RWPE2 (cell line): Measurements from ENCODE around the gene CASTOR1.

Experiments
- ATAC-seq: fragments of 200-7000 bp; cut with Tn5 transposase; 3 replicates; pipeline ENCODE4 v1.9.1; 2021; ENCODE audit warnings: low read depth
- DNase-seq: peaks from one replicate; pipeline ENCODE4 v3.0.0-alpha.2; 2020; ENCODE audit warnings: low spot score
- H3K27ac ChIP-seq: fragments of 450-650 bp; 2 replicates; pipeline ENCODE4 v1.5.1; 2017; ENCODE audit warnings: mild to moderate bottlenecking; ENCODE audit not compliant: poor library complexity, severe bottlenecking
- H3K27me3 ChIP-seq: fragments of 250-450 bp; sonication (Bioruptor Pico); 2 replicates; pipeline ENCODE4 v1.5.1; 2021; ENCODE audit warnings: mild to moderate bottlenecking, moderate library complexity; ENCODE audit not compliant: insufficient read depth, poor library complexity, severe bottlenecking
- H3K36me3 ChIP-seq: fragments of 250-450 bp; sonication (Bioruptor Pico); 2 replicates; pipeline ENCODE4 v1.5.1; 2020; ENCODE audit warnings: low read depth, mild to moderate bottlenecking, moderate library complexity
- H3K4me1 ChIP-seq: fragments of 250-450 bp; sonication (Bioruptor Pico); 2 replicates; pipeline ENCODE4 v1.5.1; 2021; ENCODE audit warnings: mild to moderate bottlenecking, moderate library complexity; ENCODE audit not compliant: insufficient read depth, poor library complexity, severe bottlenecking
- H3K4me3 ChIP-seq: fragments of 250-450 bp; sonication (Bioruptor Pico); 2 replicates; pipeline ENCODE4 v1.5.1; 2021; ENCODE audit warnings: mild to moderate bottlenecking, moderate library complexity; ENCODE audit not compliant: severe bottlenecking
- H3K9me3 ChIP-seq: fragments of 250-450 bp; sonication (Bioruptor Pico); 2 replicates; pipeline ENCODE4 v1.5.1; 2021; ENCODE audit warnings: mild to moderate bottlenecking, moderate library complexity; ENCODE audit not compliant: severe bottlenecking
- TF ChIP-seq, protein P1 (sequence below): fragments of 450-650 bp; IDR thresholded peaks from one replicate; pipeline ENCODE4 v1.5.1; 2017; ENCODE audit warnings: mild to moderate bottlenecking, moderate library complexity; ENCODE audit not compliant: poor library complexity, severe bottlenecking

Gene CASTOR1

DNA sequence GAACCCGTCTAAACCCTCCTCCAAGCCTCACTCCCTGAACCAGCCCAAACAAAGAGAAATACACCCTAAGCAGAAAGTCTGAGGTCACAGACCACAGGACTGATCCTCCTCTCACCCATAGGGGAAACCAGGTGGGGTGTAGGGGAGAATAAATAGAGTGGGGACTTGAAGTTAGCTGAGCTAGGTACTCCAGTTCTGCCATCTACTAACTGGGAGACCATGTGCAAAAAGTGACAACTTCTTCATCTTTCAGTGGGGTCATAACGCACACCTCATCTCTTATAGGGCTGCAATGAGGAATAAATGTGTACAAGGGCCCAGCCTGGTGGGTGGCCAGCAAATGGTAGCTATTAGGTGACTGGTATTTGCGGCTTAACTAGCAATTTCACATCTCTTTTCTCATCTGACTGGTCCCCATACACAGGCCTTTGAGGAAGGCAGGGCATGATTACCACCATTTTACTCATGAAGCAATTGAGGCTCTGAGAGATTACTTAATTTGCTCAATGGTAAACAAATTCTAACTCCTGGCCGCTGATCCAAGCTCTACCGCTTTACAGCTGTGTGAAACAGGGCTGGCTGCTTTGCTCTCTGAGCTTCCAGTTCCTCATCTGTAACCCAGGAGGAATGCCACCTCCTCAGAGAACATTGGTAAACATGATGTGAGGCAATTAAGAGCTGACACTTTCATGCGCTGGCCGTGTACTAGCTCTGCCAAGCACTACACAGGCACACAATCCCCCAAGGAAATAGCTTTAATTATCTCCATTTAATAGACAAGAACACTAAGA lies 20.8 kb upstream of the CASTOR1 start:
- Histone ChIP-seq H3K4me1 (peaks cover 44% of the 10 kb centered on the region), H3K27ac (no peak overlapping the region), H3K4me3 (no peak overlapping the region), H3K27me3 (no peaks in the 10 kb centered on the region), H3K36me3 (no peaks in the 10 kb centered on the region), H3K9me3 (no peaks in the 10 kb centered on the region)
- DNase-seq: no peak
- TF ChIP-seq, protein P1, sequence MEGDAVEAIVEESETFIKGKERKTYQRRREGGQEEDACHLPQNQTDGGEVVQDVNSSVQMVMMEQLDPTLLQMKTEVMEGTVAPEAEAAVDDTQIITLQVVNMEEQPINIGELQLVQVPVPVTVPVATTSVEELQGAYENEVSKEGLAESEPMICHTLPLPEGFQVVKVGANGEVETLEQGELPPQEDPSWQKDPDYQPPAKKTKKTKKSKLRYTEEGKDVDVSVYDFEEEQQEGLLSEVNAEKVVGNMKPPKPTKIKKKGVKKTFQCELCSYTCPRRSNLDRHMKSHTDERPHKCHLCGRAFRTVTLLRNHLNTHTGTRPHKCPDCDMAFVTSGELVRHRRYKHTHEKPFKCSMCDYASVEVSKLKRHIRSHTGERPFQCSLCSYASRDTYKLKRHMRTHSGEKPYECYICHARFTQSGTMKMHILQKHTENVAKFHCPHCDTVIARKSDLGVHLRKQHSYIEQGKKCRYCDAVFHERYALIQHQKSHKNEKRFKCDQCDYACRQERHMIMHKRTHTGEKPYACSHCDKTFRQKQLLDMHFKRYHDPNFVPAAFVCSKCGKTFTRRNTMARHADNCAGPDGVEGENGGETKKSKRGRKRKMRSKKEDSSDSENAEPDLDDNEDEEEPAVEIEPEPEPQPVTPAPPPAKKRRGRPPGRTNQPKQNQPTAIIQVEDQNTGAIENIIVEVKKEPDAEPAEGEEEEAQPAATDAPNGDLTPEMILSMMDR: no peak
- ATAC-seq: no peak

DNA sequence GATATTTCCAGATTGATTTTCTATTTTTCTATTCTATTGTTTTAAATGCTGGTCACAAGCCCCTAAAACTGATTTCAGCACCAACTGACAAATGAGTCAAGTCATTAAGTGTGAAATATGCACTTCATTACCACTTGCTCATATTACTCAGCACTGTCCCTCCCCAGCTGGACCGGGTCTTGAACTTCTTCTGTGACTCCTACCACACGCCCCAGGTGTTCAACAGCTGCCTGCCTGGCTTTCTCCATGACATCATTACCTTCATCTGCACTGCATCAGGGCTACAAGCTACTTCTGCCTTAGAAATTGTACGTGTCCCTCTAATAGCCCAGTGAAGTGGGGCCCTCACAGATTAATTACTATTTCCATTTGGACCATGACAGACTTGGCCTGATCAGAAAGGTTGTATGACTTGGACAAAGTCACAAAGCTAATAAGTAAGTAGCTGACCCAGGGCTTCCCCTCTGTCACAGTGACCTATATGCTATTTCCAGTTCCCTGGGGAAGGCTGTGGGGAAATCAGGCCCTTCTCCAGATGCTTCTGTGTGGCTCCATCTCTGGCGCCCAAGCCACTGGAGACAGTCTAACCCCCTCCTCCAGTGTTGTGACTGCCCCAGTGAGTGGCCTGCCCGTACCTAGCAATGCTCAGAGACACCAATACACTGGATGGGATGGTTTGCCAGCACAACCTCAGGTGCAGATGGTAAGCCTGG lies 19.4 kb upstream of the CASTOR1 start:
- Histone ChIP-seq H3K36me3 (peaks cover 3% of the 10 kb centered on the region), H3K27me3 (no peaks in the 10 kb centered on the region), H3K27ac (no peak overlapping the region), H3K4me3 (no peak overlapping the region), H3K9me3 (no peaks in the 10 kb centered on the region), H3K4me1 (peaks cover 52% of the 10 kb centered on the region)
- ATAC-seq (no peak), DNase-seq (no peak)
- TF ChIP-seq, protein P1: no peak

DNA sequence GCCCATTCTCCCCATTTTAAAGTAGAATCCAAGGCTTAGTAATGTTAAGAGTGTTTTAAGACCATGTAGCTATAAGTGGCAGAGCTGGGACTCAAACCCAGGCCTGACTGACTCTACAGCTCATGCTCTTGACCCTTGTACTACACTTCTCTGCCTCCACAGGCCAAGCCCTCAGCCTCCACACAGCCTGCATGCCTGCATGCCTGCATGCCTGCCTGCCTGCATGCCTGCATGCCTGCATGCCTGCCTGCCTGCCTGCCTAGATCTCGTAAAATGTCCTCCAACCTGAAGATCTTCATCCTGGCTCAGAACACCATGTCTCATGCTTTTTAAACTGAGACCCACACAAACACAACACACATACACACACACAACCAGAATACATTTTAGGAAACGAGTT lies 18.8 kb upstream of the CASTOR1 start:
- DNase-seq: no peak
- Histone ChIP-seq H3K9me3 (no peaks in the 10 kb centered on the region), H3K27ac (no peak overlapping the region), H3K36me3 (peaks cover 5% of the 10 kb centered on the region), H3K27me3 (no peaks in the 10 kb centered on the region), H3K4me1 (peaks cover 51% of the 10 kb centered on the region), H3K4me3 (no peak overlapping the region)
- TF ChIP-seq, protein P1: no peak
- no peak for ATAC-seq

DNA sequence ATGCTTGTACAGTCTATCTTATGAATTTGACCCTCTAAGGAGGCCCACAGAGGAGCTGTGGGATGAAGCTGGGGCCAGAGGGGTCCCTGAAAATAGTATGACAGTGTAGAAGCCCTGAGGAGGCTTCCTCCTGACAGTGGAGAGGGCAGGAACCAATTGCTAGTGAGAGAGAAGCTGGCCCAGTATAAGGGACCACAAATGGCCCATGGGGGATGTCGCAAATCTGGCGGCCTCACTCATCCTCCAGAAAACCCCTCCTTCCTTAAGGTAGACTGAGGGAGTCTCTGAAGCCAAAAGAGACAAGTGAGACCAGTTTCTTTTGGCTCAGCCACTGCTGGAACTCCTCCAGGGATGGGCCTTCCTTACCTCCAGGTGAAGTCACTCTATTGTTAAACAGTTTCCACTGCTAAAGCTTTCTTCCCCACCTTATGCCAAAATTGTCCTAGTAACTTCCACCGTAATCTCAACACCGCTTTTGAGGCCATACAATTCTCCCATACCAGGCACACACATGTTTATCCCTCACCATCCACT lies 17.8 kb upstream of the CASTOR1 start:
- TF ChIP-seq, protein P1: no peak
- Histone ChIP-seq H3K36me3 (peaks cover 7% of the 10 kb centered on the region), H3K27me3 (no peaks in the 10 kb centered on the region), H3K4me1 (peaks cover 52% of the 10 kb centered on the region), H3K27ac (peak overlapping the region; percentile 85), H3K4me3 (no peak overlapping the region), H3K9me3 (no peaks in the 10 kb centered on the region)
- ATAC-seq (no peak), DNase-seq (no peak)
